ENCODE data around the gene GINS1. TPM values are rescaled to one million over a fixed set of nuclear protein-coding genes. Genes with fewer than 3 reads are reported as not detected.

Gene GINS1
- total and polyA plus RNA-seq, 2 of the 13 experiments (the other 11 are each of a cell fraction or from before 2014, with no cell fraction given) = 14.6 to 59.9 TPM

- TF ChIP-seq ZNF318 (CRISPR knock-in tag; IDR thresholded peaks at IDR 0.05) = no peak
- TF ChIP-seq SIN3B (IDR thresholded peaks at IDR 0.05; ENCODE audit: low read length) = peak; percentile 18; the same call in 1 of the 2 replicates
- TF ChIP-seq HOMEZ (CRISPR knock-in tag; IDR thresholded peaks at IDR 0.05; ENCODE audit: low read depth) = peak; percentile 66; the same call in 1 of the 2 replicates
- TF ChIP-seq, protein P1, sequence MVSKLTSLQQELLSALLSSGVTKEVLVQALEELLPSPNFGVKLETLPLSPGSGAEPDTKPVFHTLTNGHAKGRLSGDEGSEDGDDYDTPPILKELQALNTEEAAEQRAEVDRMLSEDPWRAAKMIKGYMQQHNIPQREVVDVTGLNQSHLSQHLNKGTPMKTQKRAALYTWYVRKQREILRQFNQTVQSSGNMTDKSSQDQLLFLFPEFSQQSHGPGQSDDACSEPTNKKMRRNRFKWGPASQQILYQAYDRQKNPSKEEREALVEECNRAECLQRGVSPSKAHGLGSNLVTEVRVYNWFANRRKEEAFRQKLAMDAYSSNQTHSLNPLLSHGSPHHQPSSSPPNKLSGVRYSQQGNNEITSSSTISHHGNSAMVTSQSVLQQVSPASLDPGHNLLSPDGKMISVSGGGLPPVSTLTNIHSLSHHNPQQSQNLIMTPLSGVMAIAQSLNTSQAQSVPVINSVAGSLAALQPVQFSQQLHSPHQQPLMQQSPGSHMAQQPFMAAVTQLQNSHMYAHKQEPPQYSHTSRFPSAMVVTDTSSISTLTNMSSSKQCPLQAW (CRISPR knock-in tag; IDR thresholded peaks at IDR 0.05) = no peak
- no peak for TF ChIP-seq ZNF891 (CRISPR knock-in tag; IDR thresholded peaks at IDR 0.05)
- TF ChIP-seq KAT8 (CRISPR knock-in tag; IDR thresholded peaks at IDR 0.05) = peak; percentile 70; the same call in 1 of the 2 replicates
- no peak for TF ChIP-seq ZNF326 (CRISPR knock-in tag; IDR thresholded peaks at IDR 0.05; ENCODE audit: borderline replicate concordance)
- TF ChIP-seq ZNF468 (CRISPR knock-in tag; IDR thresholded peaks at IDR 0.05) = no peak
- no peak for TF ChIP-seq SP1 (IDR thresholded peaks at IDR 0.05)
- TF ChIP-seq SP1 (CRISPR knock-in tag; IDR thresholded peaks at IDR 0.05) = 0 out of 2 replicates have a peak, but pooled peaks have one; percentile 13
- TF ChIP-seq KDM3A (CRISPR knock-in tag; IDR thresholded peaks at IDR 0.05; ENCODE audit: low read depth) = no peak
- TF ChIP-seq, protein P2, sequence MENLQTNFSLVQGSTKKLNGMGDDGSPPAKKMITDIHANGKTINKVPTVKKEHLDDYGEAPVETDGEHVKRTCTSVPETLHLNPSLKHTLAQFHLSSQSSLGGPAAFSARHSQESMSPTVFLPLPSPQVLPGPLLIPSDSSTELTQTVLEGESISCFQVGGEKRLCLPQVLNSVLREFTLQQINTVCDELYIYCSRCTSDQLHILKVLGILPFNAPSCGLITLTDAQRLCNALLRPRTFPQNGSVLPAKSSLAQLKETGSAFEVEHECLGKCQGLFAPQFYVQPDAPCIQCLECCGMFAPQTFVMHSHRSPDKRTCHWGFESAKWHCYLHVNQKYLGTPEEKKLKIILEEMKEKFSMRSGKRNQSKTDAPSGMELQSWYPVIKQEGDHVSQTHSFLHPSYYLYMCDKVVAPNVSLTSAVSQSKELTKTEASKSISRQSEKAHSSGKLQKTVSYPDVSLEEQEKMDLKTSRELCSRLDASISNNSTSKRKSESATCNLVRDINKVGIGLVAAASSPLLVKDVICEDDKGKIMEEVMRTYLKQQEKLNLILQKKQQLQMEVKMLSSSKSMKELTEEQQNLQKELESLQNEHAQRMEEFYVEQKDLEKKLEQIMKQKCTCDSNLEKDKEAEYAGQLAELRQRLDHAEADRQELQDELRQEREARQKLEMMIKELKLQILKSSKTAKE (CRISPR knock-in tag; IDR thresholded peaks at IDR 0.05; ENCODE audit: borderline replicate concordance) = 0 out of 2 replicates have a peak, but pooled peaks have one; percentile 37
- no peak for TF ChIP-seq THYN1 (CRISPR knock-in tag; IDR thresholded peaks at IDR 0.05; ENCODE audit: borderline replicate concordance, low read depth)
- peak; percentile 66; the same call in 1 of the 2 replicates for TF ChIP-seq DMAP1 (CRISPR knock-in tag; IDR thresholded peaks at IDR 0.05)
- no peak for TF ChIP-seq RBM22 (optimal IDR thresholded peaks at IDR 0.05; ENCODE audit: low read length)
- TF ChIP-seq ZNF263 (CRISPR knock-in tag; IDR thresholded peaks at IDR 0.05) = no peak
- peak; percentile 85 for TF ChIP-seq NR2C2 (CRISPR knock-in tag; IDR thresholded peaks at IDR 0.05; ENCODE audit: borderline replicate concordance)
These were observed 29.1 kb upstream of the GINS1 start (continued) for GRCh38 chr20:25378189-25378883.

Measured in HepG2 (cell line).